MM.1S (cell line): ENCODE data around the gene KLHL35.
"Not testable (repeated sequence)": the region's sequence is repeated elsewhere in the genome, so short reads cannot be mapped to it uniquely, and the experiment has no call there.

Experiments
- DNase-seq: peaks from one replicate; pipeline ENCODE4 v3.0.0-alpha.2; 2015
- H2AFZ ChIP-seq: fragments of 300-600 bp; sonication (generic); 2 replicates; pipeline ENCODE4 v1.6.0; 2016; ENCODE audit warnings: antibody characterized with exemption, low read length
- H3F3A ChIP-seq: fragments of 300-600 bp; sonication (generic); 2 replicates; pipeline ENCODE4 v1.6.1; 2016; ENCODE audit warnings: mild to moderate bottlenecking, antibody characterized with exemption, low read length, moderate library complexity, mixed read lengths; ENCODE audit not compliant: insufficient read depth
- H3K27ac ChIP-seq: fragments of 300-600 bp; sonication (generic); 2 replicates; pipeline ENCODE4 v1.5.1; 2016; ENCODE audit warnings: mild to moderate bottlenecking, low read length
- H3K27me3 ChIP-seq: fragments of 300-600 bp; sonication (generic); replicated peaks from 2 replicates; pipeline ENCODE4 v1.6.0; 2016; ENCODE audit warnings: low read length; ENCODE audit not compliant: insufficient read depth
- H3K36me3 ChIP-seq: fragments of 300-600 bp; sonication (generic); replicated peaks from 2 replicates; pipeline ENCODE4 v1.6.1; 2016; ENCODE audit warnings: mild to moderate bottlenecking, low read length, mixed read lengths; ENCODE audit not compliant: insufficient read depth
- H3K4me1 ChIP-seq: fragments of 300-600 bp; sonication (generic); 2 replicates; pipeline ENCODE4 v1.6.1; 2016; ENCODE audit warnings: low read length, mixed read lengths
- H3K4me2 ChIP-seq: fragments of 300-600 bp; sonication (generic); 2 replicates; pipeline ENCODE4 v1.6.0; 2016; ENCODE audit warnings: low read depth, low read length
- H3K4me3 ChIP-seq: fragments of 300-600 bp; sonication (generic); 2 replicates; pipeline ENCODE4 v1.5.1; 2016; ENCODE audit warnings: low read length, mixed read lengths
- H3K79me2 ChIP-seq: fragments of 300-600 bp; sonication (generic); 2 replicates; pipeline ENCODE4 v1.6.1; 2016; ENCODE audit warnings: mixed run types, low read length, mixed read lengths
- H3K9ac ChIP-seq: fragments of 300-600 bp; sonication (generic); 2 replicates; pipeline ENCODE4 v1.6.1; 2016; ENCODE audit warnings: low read length, mixed read lengths
- H3K9me2 ChIP-seq: fragments of 300-600 bp; sonication (generic); replicated peaks from 2 replicates; pipeline ENCODE4 v1.6.1; 2016; ENCODE audit warnings: mild to moderate bottlenecking, low read length, mixed read lengths; ENCODE audit not compliant: insufficient read depth
- H3K9me3 ChIP-seq: fragments of 300-600 bp; sonication (generic); replicated peaks from 2 replicates; pipeline ENCODE4 v1.6.1; 2016; ENCODE audit warnings: mild to moderate bottlenecking, low read length, mixed read lengths; ENCODE audit not compliant: insufficient read depth
- H4K20me1 ChIP-seq: fragments of 300-600 bp; sonication (generic); 2 replicates; pipeline ENCODE4 v1.6.1; 2016; ENCODE audit warnings: mild to moderate bottlenecking, low read length, moderate library complexity, mixed read lengths; ENCODE audit not compliant: insufficient read depth
- CTCF ChIP-seq: fragments of 300-600 bp; sonication (generic); IDR thresholded peaks from 2 replicates; pipeline ENCODE4 v1.5.1; 2016; ENCODE audit warnings: antibody characterized with exemption, low read length, mixed read lengths
- EZH2 ChIP-seq: fragments of 300-600 bp; sonication (generic); optimal IDR thresholded peaks from 2 replicates; pipeline ENCODE3; 2017; ENCODE audit warnings: low read depth, mild to moderate bottlenecking, antibody characterized with exemption, low read length, mixed read lengths
- EZH2phosphoT487 ChIP-seq: fragments of 300-600 bp; sonication (generic); IDR thresholded peaks from 2 replicates; pipeline ENCODE4 v1.6.1; 2018; ENCODE audit warnings: antibody characterized with exemption, low read length

The KLHL35 gene

GRCh38 chr11:75383246-75383645 lies 49.8 kb downstream of the KLHL35 start:
- Histone ChIP-seq H3K36me3 (no peaks in the 10 kb centered on the region), H3F3A (no peaks in the 10 kb centered on the region), H3K4me1 (no peaks in the 10 kb centered on the region), H4K20me1 (no peaks in the 10 kb centered on the region), H3K4me3 (no peak overlapping the region), H3K9me2 (no peaks in the 10 kb centered on the region), H3K9ac (no peak overlapping the region), H3K79me2 (no peaks in the 10 kb centered on the region), H3K4me2 (no peak overlapping the region), H2AFZ (no peak overlapping the region), H3K9me3 (no peaks in the 10 kb centered on the region), H3K27me3 (peaks cover 20% of the 10 kb centered on the region), H3K27ac (no peak overlapping the region)
- TF ChIP-seq CTCF (no peak), EZH2phosphoT487 (no peak), EZH2 (no peak)
- no peak for DNase-seq

GRCh38 chr11:75380716-75381420 lies 52.1 kb downstream of the KLHL35 start:
- H3K27ac ChIP-seq = no peak overlapping the region
- H3K4me1 ChIP-seq = no peaks in the 10 kb centered on the region
- no peak overlapping the region for H3K4me3 ChIP-seq
- no peaks in the 10 kb centered on the region for H3K9me2 ChIP-seq
- no peak overlapping the region for H2AFZ ChIP-seq
- H3K27me3 ChIP-seq = peaks cover 3% of the 10 kb centered on the region; the same call in 1 of the 2 replicates
- H3K36me3 ChIP-seq = no peaks in the 10 kb centered on the region
- no peaks in the 10 kb centered on the region for H4K20me1 ChIP-seq
- no peak for DNase-seq
- no peak overlapping the region for H3K4me2 ChIP-seq
- no peaks in the 10 kb centered on the region for H3K79me2 ChIP-seq
- H3K9ac ChIP-seq = no peak overlapping the region
- no peaks in the 10 kb centered on the region for H3K9me3 ChIP-seq
- H3F3A ChIP-seq = no peaks in the 10 kb centered on the region
- TF ChIP-seq EZH2 (no peak), CTCF (no peak), EZH2phosphoT487 (no peak)

GRCh38 chr11:75380245-75380644 lies 52.8 kb downstream of the KLHL35 start:
- H3K9ac ChIP-seq = no peak overlapping the region
- H3K4me1 ChIP-seq = no peaks in the 10 kb centered on the region
- H2AFZ ChIP-seq = no peak overlapping the region
- H3K4me3 ChIP-seq = no peak overlapping the region
- no peak for TF ChIP-seq CTCF
- TF ChIP-seq EZH2phosphoT487 = no peak
- TF ChIP-seq EZH2 = no peak
- no peaks in the 10 kb centered on the region for H3K9me2 ChIP-seq
- no peaks in the 10 kb centered on the region for H3F3A ChIP-seq
- H4K20me1 ChIP-seq = no peaks in the 10 kb centered on the region
- no peak overlapping the region for H3K27ac ChIP-seq
- no peaks in the 10 kb centered on the region for H3K36me3 ChIP-seq
- no peaks in the 10 kb centered on the region for H3K27me3 ChIP-seq
- H3K4me2 ChIP-seq = no peak overlapping the region
- no peaks in the 10 kb centered on the region for H3K79me2 ChIP-seq
- H3K9me3 ChIP-seq = no peaks in the 10 kb centered on the region
- no peak for DNase-seq

GRCh38 chr11:75378776-75379175 lies 54.2 kb downstream of the KLHL35 start:
- H3K79me2 ChIP-seq, H3K4me1 ChIP-seq, H3K27me3 ChIP-seq, DNase-seq, H3K9ac ChIP-seq, H4K20me1 ChIP-seq, H3K36me3 ChIP-seq, H3K9me3 ChIP-seq, H3K4me3 ChIP-seq, H3K27ac ChIP-seq, H3F3A ChIP-seq, H3K9me2 ChIP-seq, H3K4me2 ChIP-seq, H2AFZ ChIP-seq: not testable (repeated sequence)
